Measurements from ENCODE around the gene KCNIP4. TPM values are rescaled to one million over a fixed set of nuclear protein-coding genes. Genes with fewer than 3 reads are reported as not detected.

The KCNIP4 gene
- total RNA-seq, 4 donors from 2014 or later: not detected

- Histone ChIP-seq H3K4me1 (no peaks in the 10 kb centered on the region), H3K9me3 (no peaks in the 10 kb centered on the region), H3K4me3 (no peak overlapping the region), H3K36me3 (no peaks in the 10 kb centered on the region), H3K27ac (no peak overlapping the region), H3K27me3 (no peaks in the 10 kb centered on the region)
- WGBS, 2 donors: 79% methylated on average over 5 of the region's 5 CpGs
- TF ChIP-seq POLR2A (IDR thresholded peaks at IDR 0.05) (no peak), CTCF (IDR thresholded peaks at IDR 0.05) (no peak), EP300 (IDR thresholded peaks at IDR 0.05) (no peak)
- no peak for DNase-seq (ENCODE audit: low spot score in 2 of 2)
These were observed 1065.3 kb downstream of the KCNIP4 start for GRCh38 chr4:20883231-20883630.

GRCh38 chr4:20882500-20882899 lies 1066.1 kb downstream of the KCNIP4 start:
- no peaks in the 10 kb centered on the region for H3K36me3 ChIP-seq
- no peak for DNase-seq (ENCODE audit: low spot score in 2 of 2)
- no peaks in the 10 kb centered on the region for H3K27me3 ChIP-seq
- no peak overlapping the region for H3K27ac ChIP-seq
- H3K4me1 ChIP-seq: no peaks in the 10 kb centered on the region
- H3K4me3 ChIP-seq: no peak overlapping the region
- 34 to 44% methylated on average over 11 of the region's 11 CpGs for WGBS, 2 donors
- no peak for TF ChIP-seq EP300 (IDR thresholded peaks at IDR 0.05)
- TF ChIP-seq CTCF (IDR thresholded peaks at IDR 0.05): no peak
- no peak for TF ChIP-seq POLR2A (IDR thresholded peaks at IDR 0.05)
- no peaks in the 10 kb centered on the region for H3K9me3 ChIP-seq

- Histone ChIP-seq H3K4me3 (no peak overlapping the region), H3K9me3 (no peaks in the 10 kb centered on the region), H3K27me3 (no peaks in the 10 kb centered on the region), H3K4me1 (no peaks in the 10 kb centered on the region), H3K27ac (no peak overlapping the region), H3K36me3 (no peaks in the 10 kb centered on the region)
- no peak for DNase-seq (ENCODE audit: low spot score in 2 of 2)
- 86 to 95% methylated on average over 2 of the region's 2 CpGs for WGBS, 2 donors
- no peak for TF ChIP-seq CTCF (IDR thresholded peaks at IDR 0.05)
- no peak for TF ChIP-seq EP300 (IDR thresholded peaks at IDR 0.05)
- TF ChIP-seq POLR2A (IDR thresholded peaks at IDR 0.05): no peak
These were observed 1066.9 kb downstream of the KCNIP4 start for GRCh38 chr4:20881658-20882057.

- TF ChIP-seq POLR2A (IDR thresholded peaks at IDR 0.05): no peak
- no peak for TF ChIP-seq EP300 (IDR thresholded peaks at IDR 0.05)
- TF ChIP-seq CTCF (IDR thresholded peaks at IDR 0.05): no peak
- 57 to 60% methylated on average over 5 of the region's 5 CpGs for WGBS, 2 donors
- no peak for DNase-seq (ENCODE audit: low spot score in 2 of 2)
- Histone ChIP-seq H3K36me3 (no peaks in the 10 kb centered on the region), H3K4me3 (no peak overlapping the region), H3K27me3 (no peaks in the 10 kb centered on the region), H3K4me1 (no peaks in the 10 kb centered on the region), H3K9me3 (no peaks in the 10 kb centered on the region), H3K27ac (no peak overlapping the region)
These were observed 1069.8 kb downstream of the KCNIP4 start for GRCh38 chr4:20878806-20879205.

- DNase-seq (ENCODE audit: low spot score in 2 of 2): no peak
- Histone ChIP-seq H3K27ac (no peak overlapping the region), H3K4me3 (no peak overlapping the region), H3K36me3 (no peaks in the 10 kb centered on the region), H3K27me3 (no peaks in the 10 kb centered on the region), H3K4me1 (no peaks in the 10 kb centered on the region), H3K9me3 (no peaks in the 10 kb centered on the region)
- 38 to 39% methylated on average over 1 of the region's 1 CpG for WGBS, 2 donors
- TF ChIP-seq EP300 (IDR thresholded peaks at IDR 0.05): no peak
- no peak for TF ChIP-seq POLR2A (IDR thresholded peaks at IDR 0.05)
- no peak for TF ChIP-seq CTCF (IDR thresholded peaks at IDR 0.05)
These were observed 1078.1 kb downstream of the KCNIP4 start for GRCh38 chr4:20870436-20870835.

Data from tibial nerve (tissue), 4 donors.